ENCODE results near the gene OLA1. TPM values are rescaled to one million over a fixed set of nuclear protein-coding genes. Genes with fewer than 3 reads are reported as not detected.

Gene OLA1
- total RNA-seq, 3 donors from 2014 or later, result 55.3 to 65.8 (median 58.4) TPM

- Histone ChIP-seq H3K4me1 (ENCODE audit: low read depth) (no peaks in the 10 kb centered on the region), H3K9me3 (no peaks in the 10 kb centered on the region), H3K4me3 (no peak overlapping the region), H3K36me3 (ENCODE audit: low read depth) (no peaks in the 10 kb centered on the region)
- ATAC-seq, result no peak
- no peak for DNase-seq
- intact Hi-C loops (cut with DNase I, micrococcal nuclease), result no loop called here
- TF ChIP-seq CTCF (IDR thresholded peaks at IDR 0.05), result no peak
Measured at GRCh38 chr2:174224665-174225288, 23.6 kb downstream of the OLA1 start.

- intact Hi-C loops (cut with DNase I, micrococcal nuclease), result no loop called here
- no peaks in the 10 kb centered on the region for H3K9me3 ChIP-seq
- TF ChIP-seq CTCF (IDR thresholded peaks at IDR 0.05), result no peak
- no peak for DNase-seq
- no peak overlapping the region for H3K4me3 ChIP-seq
- no peaks in the 10 kb centered on the region for H3K36me3 ChIP-seq (ENCODE audit: low read depth)
- no peak for ATAC-seq
- no peaks in the 10 kb centered on the region for H3K4me1 ChIP-seq (ENCODE audit: low read depth)
Measured at GRCh38 chr2:174224125-174224524, 24.2 kb downstream of the OLA1 start.

- H3K9me3 ChIP-seq, result no peaks in the 10 kb centered on the region
- DNase-seq, result no peak
- no peaks in the 10 kb centered on the region for H3K36me3 ChIP-seq (ENCODE audit: low read depth)
- H3K4me3 ChIP-seq, result no peak overlapping the region
- no peak for ATAC-seq
- no peaks in the 10 kb centered on the region for H3K4me1 ChIP-seq (ENCODE audit: low read depth)
- intact Hi-C loops (cut with DNase I, micrococcal nuclease), result no loop called here
- TF ChIP-seq CTCF (IDR thresholded peaks at IDR 0.05), result no peak
Measured at GRCh38 chr2:174223388-174223787, 24.9 kb downstream of the OLA1 start.

- no peak for ATAC-seq
- no peak for DNase-seq
- intact Hi-C loops (cut with DNase I, micrococcal nuclease), result no loop called here
- no peaks in the 10 kb centered on the region for H3K36me3 ChIP-seq (ENCODE audit: low read depth)
- no peak overlapping the region for H3K4me3 ChIP-seq
- H3K9me3 ChIP-seq, result no peaks in the 10 kb centered on the region
- TF ChIP-seq CTCF (IDR thresholded peaks at IDR 0.05), result no peak
- H3K4me1 ChIP-seq (ENCODE audit: low read depth), result no peaks in the 10 kb centered on the region
Measured at GRCh38 chr2:174222154-174222553, 26.2 kb downstream of the OLA1 start.

- Histone ChIP-seq H3K36me3 (ENCODE audit: low read depth) (no peaks in the 10 kb centered on the region), H3K4me1 (ENCODE audit: low read depth) (no peaks in the 10 kb centered on the region), H3K9me3 (no peaks in the 10 kb centered on the region), H3K4me3 (no peak overlapping the region)
- DNase-seq, result no peak
- no peak for ATAC-seq
- intact Hi-C loops (cut with DNase I, micrococcal nuclease), result no loop called here
- TF ChIP-seq CTCF (IDR thresholded peaks at IDR 0.05), result no peak
Measured at GRCh38 chr2:174219321-174219720, 29.0 kb downstream of the OLA1 start.

- Histone ChIP-seq H3K4me1 (ENCODE audit: low read depth) (no peaks in the 10 kb centered on the region), H3K4me3 (no peak overlapping the region), H3K36me3 (ENCODE audit: low read depth) (no peaks in the 10 kb centered on the region), H3K9me3 (no peaks in the 10 kb centered on the region)
- ATAC-seq (no peak), DNase-seq (no peak)
- no peak for TF ChIP-seq CTCF (IDR thresholded peaks at IDR 0.05)
- intact Hi-C loops (cut with DNase I, micrococcal nuclease), result no loop called here
Measured at GRCh38 chr2:174218773-174219172, 29.6 kb downstream of the OLA1 start.
